CD4-positive, alpha-beta T cell treated with Interferon gamma for 1 hour (primary cell): ENCODE results near the gene PRKN.
"Not testable (repeated sequence)": the region's sequence is repeated elsewhere in the genome, so short reads cannot be mapped to it uniquely, and the experiment has no call there.

Experiments used
- DNase-seq: peaks from one replicate; pipeline ENCODE4 v3.0.0-alpha.2; 2020

Gene PRKN

GRCh38 chr6:161940519-161940918 is 787.0 kb downstream of the PRKN start:
- DNase-seq, result no peak

- DNase-seq, result no peak
Observed at GRCh38 chr6:161926324-161926723, 801.2 kb downstream of the PRKN start.

GRCh38 chr6:161924516-161925116 is 803.0 kb downstream of the PRKN start:
- DNase-seq, result no peak

GRCh38 chr6:161922631-161923119 is 804.9 kb downstream of the PRKN start:
- no peak for DNase-seq

- no peak for DNase-seq
Observed at GRCh38 chr6:161921602-161922395, 805.8 kb downstream of the PRKN start.

GRCh38 chr6:161919691-161920090 is 807.9 kb downstream of the PRKN start:
- no peak for DNase-seq

GRCh38 chr6:161918628-161919205 is 808.8 kb downstream of the PRKN start:
- no peak for DNase-seq

DNA sequence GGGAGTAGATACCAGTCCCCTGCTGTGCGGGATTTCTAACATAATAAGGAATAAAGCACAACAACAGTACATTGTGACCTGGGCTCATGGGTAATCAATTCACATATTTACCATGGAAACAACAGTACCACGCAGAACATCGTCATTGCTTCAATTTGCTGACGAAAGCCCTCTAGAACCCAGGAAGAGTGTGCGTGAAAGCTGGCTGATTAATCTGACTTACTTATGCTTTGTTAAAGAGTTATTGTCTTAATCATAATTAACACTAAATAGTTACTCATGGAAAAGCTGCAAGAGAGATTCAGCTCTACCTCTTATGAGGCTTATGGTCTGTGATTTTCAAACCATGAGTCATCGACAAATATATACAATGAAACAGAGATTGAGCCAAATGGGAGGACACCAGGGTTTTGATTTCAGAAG is 809.4 kb downstream of the PRKN start:
- DNase-seq, result no peak

- no peak for DNase-seq
Observed at GRCh38 chr6:161917645-161918044, 809.9 kb downstream of the PRKN start.

GRCh38 chr6:161915456-161915964 is 812.1 kb downstream of the PRKN start:
- DNase-seq, result no peak

DNA sequence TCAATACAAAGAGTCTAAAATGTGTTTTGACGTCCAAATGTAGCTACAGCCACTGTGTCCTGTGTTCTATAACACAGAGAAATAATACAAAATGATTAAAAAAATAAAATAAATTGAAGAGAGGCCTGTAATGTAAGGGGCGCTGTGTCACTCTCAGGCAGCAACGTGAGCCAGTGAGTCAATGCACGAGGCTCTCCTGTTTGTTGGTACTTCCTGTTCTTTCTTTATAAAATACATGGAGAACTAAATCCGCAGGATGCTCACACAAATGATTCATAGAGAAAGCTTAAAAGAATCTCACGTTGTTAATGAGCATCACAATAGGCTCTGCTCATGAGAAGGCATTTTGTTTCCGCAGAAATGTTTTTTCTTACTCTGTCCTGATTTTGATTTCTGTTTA is 818.7 kb downstream of the PRKN start:
- no peak for DNase-seq

GRCh38 chr6:161906571-161906970 is 821.0 kb downstream of the PRKN start:
- no peak for DNase-seq

DNA sequence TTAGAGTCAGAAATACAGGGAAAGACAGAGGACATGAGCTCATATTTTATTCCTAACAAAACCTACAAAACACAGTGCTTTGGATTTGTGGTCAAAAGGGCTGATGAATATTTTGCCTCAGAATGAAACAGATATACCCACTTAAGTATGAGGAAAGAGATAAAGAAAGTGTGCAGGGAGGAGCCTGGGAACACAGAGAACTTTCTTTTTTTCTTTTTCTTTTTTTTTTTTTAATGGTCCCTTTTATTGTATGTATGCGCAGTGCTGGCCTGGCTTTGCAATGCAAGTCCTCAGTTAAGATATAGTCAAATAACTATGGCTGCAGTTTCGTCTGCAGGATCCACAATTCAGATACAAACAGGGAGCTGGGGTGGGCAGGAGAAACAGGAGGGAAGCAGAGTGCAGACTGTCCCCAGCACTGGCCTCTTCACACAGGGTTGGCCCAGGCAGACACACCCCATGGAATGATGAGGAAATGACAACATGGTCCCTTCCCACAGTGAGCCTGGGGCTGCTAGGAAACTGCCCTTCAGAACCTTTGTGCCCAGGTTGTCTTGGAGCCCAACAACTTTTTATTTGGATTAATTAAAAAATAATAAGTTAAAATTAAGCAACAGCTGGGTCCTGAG is 823.9 kb downstream of the PRKN start:
- no peak for DNase-seq

- DNase-seq, result no peak
Observed at GRCh38 chr6:161901740-161902426, 825.7 kb downstream of the PRKN start.

DNA sequence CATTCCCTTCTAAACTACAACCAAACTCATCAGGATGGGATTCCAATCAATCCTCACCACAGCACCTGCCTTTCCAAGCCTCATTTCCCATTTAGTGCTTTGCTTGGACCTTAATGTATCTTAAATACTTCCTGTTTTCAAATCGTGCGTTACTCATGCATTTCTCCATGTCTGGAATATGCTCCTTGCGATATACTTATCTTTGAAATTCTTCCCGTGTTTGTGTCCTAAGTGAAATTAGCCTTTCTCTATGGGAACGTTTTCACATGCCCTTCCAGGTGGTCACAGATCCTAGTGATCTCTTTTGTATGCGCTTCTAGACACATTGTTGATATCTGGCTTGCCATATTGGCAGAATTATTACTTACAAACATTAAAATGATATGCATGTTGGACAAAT is 833.1 kb downstream of the PRKN start:
- DNase-seq, result no peak

GRCh38 chr6:161891542-161891941 is 836.0 kb downstream of the PRKN start:
- no peak for DNase-seq

DNA sequence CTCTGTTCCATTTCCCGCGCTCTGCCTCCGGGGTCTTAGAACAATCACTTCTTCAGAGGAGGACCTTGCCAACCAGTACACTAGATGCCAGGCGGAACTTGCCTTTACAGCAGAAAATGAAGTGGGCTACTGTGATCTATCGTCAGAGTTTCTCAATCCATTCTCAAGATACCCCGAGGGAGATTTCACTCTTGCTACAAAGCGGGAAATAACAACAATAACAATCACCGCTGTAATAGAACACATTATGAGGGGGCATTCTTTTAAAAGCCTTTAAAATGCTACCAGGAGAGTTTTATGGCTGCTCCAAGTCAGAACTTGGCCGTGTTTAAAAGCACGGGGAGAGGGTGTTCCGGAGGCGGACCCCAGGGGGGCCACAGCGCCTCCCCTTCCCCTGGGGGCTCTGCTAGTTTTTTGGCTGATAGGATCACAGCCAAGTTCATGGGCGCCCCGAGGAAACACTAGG is 836.7 kb downstream of the PRKN start:
- DNase-seq, result no peak

GRCh38 chr6:161890133-161890831 is 837.3 kb downstream of the PRKN start:
- no peak for DNase-seq

DNA sequence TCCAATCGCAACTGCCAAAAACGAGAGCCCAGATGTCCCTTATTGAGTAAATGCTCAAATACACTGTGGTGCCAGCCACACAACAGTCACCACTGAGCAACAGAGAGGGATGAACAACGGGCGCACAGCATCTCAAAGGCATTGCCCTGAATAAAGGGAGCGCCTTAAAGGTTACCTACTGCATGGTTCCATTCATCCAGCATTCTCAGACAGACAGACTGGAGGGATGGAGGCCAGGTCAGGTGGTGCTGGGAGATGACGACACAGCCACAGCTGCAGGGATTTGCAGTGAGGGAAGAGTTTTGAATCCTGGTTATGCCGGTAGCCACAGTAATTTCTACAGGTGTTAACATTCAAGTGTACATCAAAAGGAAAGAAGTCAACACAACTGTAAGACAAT is 838.2 kb downstream of the PRKN start:
- DNase-seq, result no peak

GRCh38 chr6:161886545-161886944 is 841.0 kb downstream of the PRKN start:
- not testable (repeated sequence) for DNase-seq

DNA sequence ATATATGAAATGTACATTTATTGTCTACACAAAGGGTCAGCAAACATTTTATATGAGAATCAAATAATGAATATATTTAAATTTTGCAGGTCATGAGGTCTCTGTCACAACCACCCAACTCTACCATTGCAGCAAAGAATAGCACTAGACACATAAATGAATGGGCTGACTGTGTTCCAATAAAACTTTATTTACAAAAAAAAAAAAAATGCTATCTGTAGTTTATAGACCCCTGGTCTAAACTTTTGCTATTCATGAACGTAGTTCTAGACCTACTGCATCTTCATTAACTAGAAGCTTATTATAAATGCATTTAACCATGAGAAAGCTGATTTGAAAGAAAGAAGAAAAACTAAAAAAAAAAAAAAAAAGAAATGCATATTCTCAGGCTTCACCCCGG is 842.8 kb downstream of the PRKN start:
- DNase-seq, result no peak

- no peak for DNase-seq
Observed at GRCh38 chr6:161882196-161882765, 845.3 kb downstream of the PRKN start.
